Activated naive CD4-positive, alpha-beta T cell treated with anti-CD3 and anti-CD28 coated beads, Interleukin-2, amount 50 U/mL, for 72 hours (primary cell): ENCODE results near the gene OGFR. TPM values are rescaled to one million over a fixed set of nuclear protein-coding genes. Genes with fewer than 3 reads are reported as not detected.

Experiments
- ATAC-seq, 2 donors: fragments of 150-1000 bp; cut with Tn5 transposase; 2 replicates each; pipeline ENCODE4 v1.10.0; 2021; ENCODE audit warnings: mild to moderate bottlenecking in 2 of 2, moderate library complexity in 2 of 2
- DNase-seq, 2 donors: peaks; one replicate each; pipeline ENCODE4 v3.0.0; 2021 to 2022; ENCODE audit warnings: low spot score in 2 of 2
- H3K27ac Mint-ChIP-seq, 2 donors: one replicate each; pipeline ENCODE4 v1.8.0; 2022; ENCODE audit warnings: mild to moderate bottlenecking in 2 of 2, mixed read lengths in 2 of 2
- H3K36me3 Mint-ChIP-seq, 2 donors: one replicate each; pipeline ENCODE4 v1.8.0; 2022; ENCODE audit warnings: mixed read lengths in 2 of 2
- H3K9me3 Mint-ChIP-seq, 2 donors: one replicate each; pipeline ENCODE4 v1.8.0; 2022; ENCODE audit warnings: mixed read lengths in 2 of 2
- total RNA-seq, 2 donors: library from RNA; stranded (reverse); gene quantifications; one replicate each; pipeline ENCODE4 v1.2.3, GENCODE V29; 2022

Gene OGFR, protein sequence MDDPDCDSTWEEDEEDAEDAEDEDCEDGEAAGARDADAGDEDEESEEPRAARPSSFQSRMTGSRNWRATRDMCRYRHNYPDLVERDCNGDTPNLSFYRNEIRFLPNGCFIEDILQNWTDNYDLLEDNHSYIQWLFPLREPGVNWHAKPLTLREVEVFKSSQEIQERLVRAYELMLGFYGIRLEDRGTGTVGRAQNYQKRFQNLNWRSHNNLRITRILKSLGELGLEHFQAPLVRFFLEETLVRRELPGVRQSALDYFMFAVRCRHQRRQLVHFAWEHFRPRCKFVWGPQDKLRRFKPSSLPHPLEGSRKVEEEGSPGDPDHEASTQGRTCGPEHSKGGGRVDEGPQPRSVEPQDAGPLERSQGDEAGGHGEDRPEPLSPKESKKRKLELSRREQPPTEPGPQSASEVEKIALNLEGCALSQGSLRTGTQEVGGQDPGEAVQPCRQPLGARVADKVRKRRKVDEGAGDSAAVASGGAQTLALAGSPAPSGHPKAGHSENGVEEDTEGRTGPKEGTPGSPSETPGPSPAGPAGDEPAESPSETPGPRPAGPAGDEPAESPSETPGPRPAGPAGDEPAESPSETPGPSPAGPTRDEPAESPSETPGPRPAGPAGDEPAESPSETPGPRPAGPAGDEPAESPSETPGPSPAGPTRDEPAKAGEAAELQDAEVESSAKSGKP
- 10 to 100 TPM; 32.9 to 51.6 TPM for total RNA-seq

DNA sequence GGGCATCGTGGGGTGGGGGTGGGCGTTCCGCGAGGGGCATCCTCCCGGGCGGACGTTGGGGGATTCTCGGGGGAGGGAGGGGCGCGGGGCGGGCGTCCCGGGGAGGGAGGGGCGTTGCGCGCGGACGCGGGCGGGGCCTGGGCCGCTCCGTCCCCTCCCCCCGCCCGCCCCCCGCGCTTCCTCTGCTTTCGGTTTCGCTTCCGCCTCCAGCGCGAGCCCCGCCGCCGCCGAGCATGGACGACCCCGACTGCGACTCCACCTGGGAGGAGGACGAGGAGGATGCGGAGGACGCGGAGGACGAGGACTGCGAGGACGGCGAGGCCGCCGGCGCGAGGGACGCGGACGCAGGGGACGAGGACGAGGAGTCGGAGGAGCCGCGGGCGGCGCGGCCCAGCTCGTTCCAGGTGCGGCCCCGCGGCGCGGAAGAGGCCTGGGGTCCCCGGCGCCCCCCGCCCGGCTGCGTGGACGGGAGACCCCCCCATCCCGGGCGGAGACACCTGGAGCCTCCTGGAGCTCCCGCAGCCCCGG lies at the start of gene OGFR:
Gene OGFR, plus strand, starts transcription at position 209 of the 528 bp plus-strand sequence. Its CDS starts 25 bp downstream, at position 234.
- H3K36me3 Mint-ChIP-seq: peaks cover 0 to 5% of the 10 kb centered on the region in 2 donors
- no peaks in the 10 kb centered on the region for H3K9me3 Mint-ChIP-seq
- peak; percentile 67 to 70 for DNase-seq
- H3K27ac Mint-ChIP-seq: peak within 1 kb of the TSS; percentile 82 to 88
- peak; percentile 30 to 72 for ATAC-seq

DNA sequence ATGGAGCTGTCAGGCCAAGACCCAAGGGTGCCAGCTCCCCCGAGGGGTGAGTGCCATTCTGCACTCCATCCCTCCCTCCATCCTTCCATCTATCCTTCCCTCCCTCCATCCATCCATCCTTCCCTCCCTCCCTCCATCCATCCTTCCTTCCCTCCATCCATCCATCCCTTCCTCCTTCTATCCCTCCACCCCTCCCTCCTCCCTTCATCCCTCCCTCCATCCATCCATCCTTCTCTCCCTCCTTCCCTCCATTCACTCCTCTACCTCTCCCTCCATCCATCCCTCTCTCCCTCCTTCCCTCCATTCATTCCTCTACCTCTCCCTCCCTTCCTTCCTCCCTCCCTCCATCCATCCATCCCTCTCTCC lies 49.7 kb upstream of the OGFR start:
- DNase-seq (no peak), ATAC-seq (no peak)
- Mint-ChIP-seq H3K36me3 (no peaks in the 10 kb centered on the region), H3K9me3 (no peaks in the 10 kb centered on the region), H3K27ac (no peak overlapping the region)

GRCh38 chr20:62755817-62756724 lies 48.6 kb upstream of the OGFR start:
- Mint-ChIP-seq H3K36me3 (no peaks in the 10 kb centered on the region), H3K27ac (no peak overlapping the region), H3K9me3 (no peaks in the 10 kb centered on the region)
- ATAC-seq: no peak
- DNase-seq: no peak

- no peaks in the 10 kb centered on the region for H3K36me3 Mint-ChIP-seq
- H3K27ac Mint-ChIP-seq: no peak overlapping the region
- ATAC-seq: no peak
- H3K9me3 Mint-ChIP-seq: no peaks in the 10 kb centered on the region
- no peak for DNase-seq
Observed at GRCh38 chr20:62758226-62758912, 46.3 kb upstream of the OGFR start.

DNA sequence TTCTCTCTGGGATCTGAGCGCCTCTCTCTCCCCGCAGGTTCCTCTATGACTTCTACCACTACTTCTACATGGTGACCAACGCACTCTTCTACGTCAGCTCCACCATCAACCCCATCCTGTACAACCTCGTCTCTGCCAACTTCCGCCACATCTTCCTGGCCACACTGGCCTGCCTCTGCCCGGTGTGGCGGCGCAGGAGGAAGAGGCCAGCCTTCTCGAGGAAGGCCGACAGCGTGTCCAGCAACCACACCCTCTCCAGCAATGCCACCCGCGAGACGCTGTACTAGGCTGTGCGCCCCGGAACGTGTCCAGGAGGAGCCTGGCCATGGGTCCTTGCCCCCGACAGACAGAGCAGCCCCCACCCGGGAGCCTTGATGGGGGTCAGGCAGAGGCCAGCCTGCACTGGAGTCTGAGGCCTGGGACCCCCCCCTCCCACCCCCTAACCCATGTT lies 44.6 kb upstream of the OGFR start:
- no peak for ATAC-seq
- no peak for DNase-seq
- Mint-ChIP-seq H3K27ac (peak overlapping the region in 1 of 2 donors; percentile 60), H3K9me3 (no peaks in the 10 kb centered on the region), H3K36me3 (no peaks in the 10 kb centered on the region)

GRCh38 chr20:62760471-62760855 lies 44.2 kb upstream of the OGFR start:
- Mint-ChIP-seq H3K36me3 (no peaks in the 10 kb centered on the region), H3K27ac (no peak overlapping the region)

GRCh38 chr20:62760856-62761758 lies 43.5 kb upstream of the OGFR start:
- Mint-ChIP-seq H3K27ac (no peak overlapping the region), H3K36me3 (no peaks in the 10 kb centered on the region), H3K9me3 (no peaks in the 10 kb centered on the region)
- DNase-seq: no peak
- no peak for ATAC-seq

More at GRCh38 chr20:62760471-62760855, 44.2 kb upstream of the OGFR start:
- ATAC-seq (no peak), DNase-seq (no peak)
- no peaks in the 10 kb centered on the region for H3K9me3 Mint-ChIP-seq

GRCh38 chr20:62761759-62762131 lies 42.9 kb upstream of the OGFR start:
- H3K36me3 Mint-ChIP-seq: no peaks in the 10 kb centered on the region

DNA sequence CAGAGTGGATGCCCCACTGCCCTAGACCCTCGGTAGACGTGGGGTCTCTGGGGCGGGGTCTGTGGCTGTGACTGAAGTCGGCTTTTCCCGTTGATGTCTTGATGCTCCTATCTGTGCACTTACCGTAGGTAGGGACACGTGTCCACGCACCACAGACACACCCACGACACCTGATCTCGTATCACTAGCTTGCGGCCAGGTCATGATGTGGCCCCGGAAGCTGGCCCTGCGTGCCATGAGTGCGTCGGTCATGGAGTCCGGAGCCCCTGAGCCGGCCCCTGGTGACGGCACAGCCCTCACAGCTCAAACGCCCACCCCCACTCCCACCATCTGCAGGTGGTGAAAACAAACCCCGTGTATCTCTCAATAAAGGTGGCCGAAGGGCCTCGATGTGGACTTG lies 42.3 kb upstream of the OGFR start:
- Mint-ChIP-seq H3K36me3 (no peaks in the 10 kb centered on the region), H3K27ac (no peak overlapping the region), H3K9me3 (no peaks in the 10 kb centered on the region)
- DNase-seq (no peak), ATAC-seq (no peak)

More at GRCh38 chr20:62761759-62762131, 42.9 kb upstream of the OGFR start:
- Mint-ChIP-seq H3K27ac (no peak overlapping the region), H3K9me3 (no peaks in the 10 kb centered on the region)
- ATAC-seq: no peak
- DNase-seq: no peak

DNA sequence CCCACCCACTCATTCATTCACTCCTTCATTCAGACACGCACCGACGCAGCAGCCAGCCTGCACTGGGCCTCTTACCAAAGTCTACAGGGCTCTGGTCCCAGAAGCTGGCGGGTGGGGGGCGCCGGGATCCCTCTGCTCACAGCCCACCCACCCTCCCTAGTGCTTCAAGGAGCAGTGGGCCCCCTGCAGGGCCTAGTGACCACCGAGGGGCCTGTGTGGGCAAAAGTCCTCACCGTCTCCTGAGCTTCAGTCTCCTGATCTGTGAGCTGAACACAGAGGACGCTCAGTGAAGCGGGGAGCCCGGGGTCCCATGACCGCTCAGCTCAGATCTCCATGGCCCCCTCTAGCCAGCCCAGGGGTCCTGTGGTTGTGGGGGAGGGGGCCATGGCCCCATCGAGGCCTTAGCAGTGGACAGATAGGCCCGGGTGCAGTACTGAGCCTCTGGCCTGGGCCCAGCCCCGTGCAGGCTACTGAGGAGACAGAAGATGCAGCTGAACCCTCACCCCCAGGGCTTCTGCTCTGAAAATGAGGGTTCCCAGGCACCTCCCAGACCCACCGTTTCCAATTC lies 41.8 kb upstream of the OGFR start:
- H3K27ac Mint-ChIP-seq: peak overlapping the region in 1 of 2 donors; percentile 46
- H3K36me3 Mint-ChIP-seq: no peaks in the 10 kb centered on the region
- no peak for DNase-seq
- no peaks in the 10 kb centered on the region for H3K9me3 Mint-ChIP-seq
- no peak for ATAC-seq

- peak overlapping the region in 1 of 2 donors; percentile 46 for H3K27ac Mint-ChIP-seq
- H3K9me3 Mint-ChIP-seq: no peaks in the 10 kb centered on the region
- H3K36me3 Mint-ChIP-seq: no peaks in the 10 kb centered on the region
- no peak for DNase-seq
- no peak for ATAC-seq
Observed at GRCh38 chr20:62763404-62763803, 41.2 kb upstream of the OGFR start.

DNA sequence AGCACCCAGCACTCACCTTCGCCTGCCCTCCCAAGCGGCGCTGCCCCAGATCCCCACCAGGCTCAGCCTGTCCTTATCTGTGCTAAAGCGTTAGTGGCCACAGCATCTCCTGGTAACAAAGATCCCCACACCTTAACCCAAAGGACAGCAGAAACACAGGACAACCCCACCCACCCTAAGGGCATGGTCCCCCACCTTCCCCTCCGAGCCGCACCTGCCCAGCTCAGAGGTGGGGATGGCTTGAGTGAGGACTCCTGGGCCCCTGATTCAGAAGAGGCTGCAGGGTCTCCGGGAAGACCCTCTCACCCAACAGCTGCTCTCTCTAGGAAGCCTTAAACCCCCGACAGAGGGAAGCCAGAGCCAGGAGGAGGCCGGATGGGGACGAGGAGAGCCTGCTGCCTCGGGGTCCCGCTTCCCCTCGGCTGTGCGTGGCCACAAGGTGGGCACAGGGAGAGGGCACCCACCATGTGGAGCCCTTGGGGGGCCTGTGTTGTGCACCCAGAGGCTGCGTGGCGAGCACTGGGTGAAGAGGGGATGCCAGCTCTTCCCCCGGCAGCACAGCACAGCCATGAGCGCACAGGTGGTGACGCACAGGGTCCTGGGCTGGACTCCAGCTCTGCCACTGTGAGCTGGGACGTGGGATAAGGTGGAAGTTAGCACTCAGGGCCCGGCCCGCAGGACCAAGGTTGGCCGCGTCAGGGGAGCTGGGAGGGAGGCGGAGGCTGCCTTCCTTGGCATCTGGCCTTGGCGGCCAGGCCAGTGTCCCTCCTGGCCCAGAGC lies 40.3 kb upstream of the OGFR start:
- Mint-ChIP-seq H3K9me3 (no peaks in the 10 kb centered on the region), H3K27ac (peak overlapping the region in 1 of 2 donors; percentile 58), H3K36me3 (no peaks in the 10 kb centered on the region)
- DNase-seq: no peak
- no peak for ATAC-seq

DNA sequence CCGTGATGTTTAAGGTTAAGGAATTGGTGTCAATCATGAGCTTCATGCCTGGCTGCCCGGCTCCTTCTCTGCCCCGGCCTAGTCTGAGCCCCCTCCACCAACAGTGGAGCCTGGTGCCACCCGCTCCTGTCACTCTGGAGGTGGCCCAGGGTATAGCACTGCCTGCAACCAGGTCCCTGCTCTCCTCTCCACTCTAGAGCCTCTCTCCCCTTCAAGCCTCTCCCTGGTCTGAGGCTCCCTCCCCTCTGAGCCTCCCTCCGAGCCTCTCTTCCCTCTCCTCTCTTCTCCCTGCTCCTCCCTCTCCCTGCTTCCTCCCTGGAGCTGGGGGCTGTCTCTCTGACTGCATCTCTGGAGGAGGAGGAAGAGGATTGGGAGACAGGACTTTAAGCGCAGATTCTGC lies 39.6 kb upstream of the OGFR start:
- H3K36me3 Mint-ChIP-seq: no peaks in the 10 kb centered on the region
- H3K27ac Mint-ChIP-seq: peak overlapping the region; percentile 29 to 58
- no peaks in the 10 kb centered on the region for H3K9me3 Mint-ChIP-seq
- ATAC-seq: no peak
- DNase-seq: no peak

DNA sequence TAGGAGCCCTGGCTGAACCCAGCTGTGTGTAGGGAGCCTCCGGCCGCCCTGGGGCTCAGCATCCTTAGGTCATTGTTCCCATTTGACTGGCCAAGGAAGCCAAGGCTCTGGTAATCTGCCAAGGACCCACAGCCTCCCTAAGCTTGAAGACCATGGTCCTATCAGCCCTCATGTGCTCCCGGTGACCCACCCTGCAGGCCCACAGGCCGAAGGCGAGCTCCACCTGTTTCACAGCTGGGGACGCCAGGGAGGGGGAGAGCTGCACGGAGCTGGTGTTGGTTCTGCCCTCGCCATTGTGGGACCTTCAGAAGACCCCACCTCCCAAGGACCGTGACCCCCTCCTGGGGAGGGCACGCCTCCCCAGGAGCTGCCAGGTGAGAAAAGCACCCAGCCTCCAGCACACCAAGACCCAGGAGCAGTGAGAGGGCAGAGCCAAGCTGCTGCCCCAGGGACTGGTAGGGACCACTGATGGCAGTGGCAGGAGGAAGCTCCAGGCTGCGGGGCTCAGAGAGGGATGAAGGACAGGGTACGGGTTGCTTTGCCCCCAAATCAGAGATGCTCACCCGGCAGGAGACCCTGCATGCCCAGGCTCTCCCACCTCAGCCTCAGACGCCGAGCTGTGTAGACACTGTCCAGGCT lies 39.1 kb upstream of the OGFR start:
- no peaks in the 10 kb centered on the region for H3K36me3 Mint-ChIP-seq
- ATAC-seq (no peak), DNase-seq (no peak)
- H3K27ac Mint-ChIP-seq: peak overlapping the region in 1 of 2 donors; percentile 58
- H3K9me3 Mint-ChIP-seq: no peaks in the 10 kb centered on the region
